ENCODE data around the gene UBASH3A.

The UBASH3A gene

DNA sequence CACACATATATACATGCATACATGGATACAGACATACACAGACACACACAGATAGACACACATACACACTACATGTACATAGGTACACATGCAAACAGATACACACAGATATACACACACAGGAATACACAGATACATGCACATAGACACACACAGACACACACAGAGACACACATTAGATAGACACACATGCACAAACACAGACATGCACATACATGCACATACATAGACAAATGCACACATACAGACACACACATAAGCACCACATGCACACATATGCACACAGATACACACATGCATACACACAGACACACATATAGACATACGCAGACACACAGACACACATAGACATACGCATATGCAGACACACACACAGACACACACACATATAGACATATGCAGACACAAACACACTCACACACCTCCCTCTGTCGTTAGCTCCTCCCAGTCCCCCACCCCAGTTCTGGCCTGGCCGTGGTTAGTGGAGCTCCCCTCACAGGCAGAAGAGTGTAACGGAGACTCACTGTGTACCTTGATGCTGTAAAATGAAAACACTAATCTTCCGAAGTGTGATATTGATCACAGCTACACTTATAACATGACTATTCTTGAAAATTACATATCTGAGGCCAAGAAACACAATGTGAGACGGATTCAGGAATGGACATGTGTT is 7.6 kb downstream of the UBASH3A start:
- DNase-seq (ENCODE audit: low spot score), result no peak

- no peak for DNase-seq (ENCODE audit: low spot score)
These were observed 8.4 kb downstream of the UBASH3A start for GRCh38 chr21:42411891-42412635.

- no peak for DNase-seq (ENCODE audit: low spot score)
These were observed 8.9 kb downstream of the UBASH3A start for GRCh38 chr21:42412636-42412933.

DNA sequence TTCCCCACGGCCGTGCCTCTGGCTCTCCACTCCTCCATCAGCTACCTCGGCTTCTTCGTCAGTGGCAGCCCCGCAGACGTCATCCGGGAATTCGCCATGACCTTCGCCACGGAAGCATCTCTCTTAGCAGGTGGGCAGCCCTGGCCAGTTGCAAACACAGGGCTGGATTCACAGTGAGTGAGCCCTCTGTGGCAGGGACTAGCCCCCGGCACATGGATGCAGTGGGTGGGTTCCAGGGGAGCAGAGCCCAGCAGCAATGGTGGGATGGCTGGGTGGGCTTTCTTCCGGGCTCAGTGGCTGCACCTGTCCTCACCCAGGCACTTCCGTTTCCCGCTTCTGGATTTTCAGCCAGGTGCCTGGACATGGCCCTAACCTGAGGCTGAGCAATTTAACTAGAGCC is 9.4 kb downstream of the UBASH3A start:
- DNase-seq (ENCODE audit: low spot score), result no peak

DNA sequence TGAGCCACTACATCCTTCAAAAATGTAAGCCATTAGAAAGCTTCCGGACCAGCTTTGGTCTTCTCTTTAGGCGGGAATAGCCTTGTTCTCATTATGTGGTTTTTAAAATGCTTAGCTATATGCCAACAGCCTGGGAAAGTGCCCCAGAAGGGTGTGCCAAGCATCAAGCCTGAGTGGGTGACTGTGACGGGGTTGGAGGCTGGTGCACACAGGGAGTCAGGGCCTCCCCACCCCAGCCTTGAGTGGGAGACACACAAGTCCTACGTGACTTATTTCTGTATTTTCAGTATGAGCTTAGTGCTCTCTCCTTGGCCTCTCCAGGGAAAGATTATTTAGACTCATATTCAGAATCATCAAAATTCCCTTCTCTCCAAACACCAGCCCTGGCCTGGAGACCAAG is 9.8 kb downstream of the UBASH3A start:
- no peak for DNase-seq (ENCODE audit: low spot score)

DNA sequence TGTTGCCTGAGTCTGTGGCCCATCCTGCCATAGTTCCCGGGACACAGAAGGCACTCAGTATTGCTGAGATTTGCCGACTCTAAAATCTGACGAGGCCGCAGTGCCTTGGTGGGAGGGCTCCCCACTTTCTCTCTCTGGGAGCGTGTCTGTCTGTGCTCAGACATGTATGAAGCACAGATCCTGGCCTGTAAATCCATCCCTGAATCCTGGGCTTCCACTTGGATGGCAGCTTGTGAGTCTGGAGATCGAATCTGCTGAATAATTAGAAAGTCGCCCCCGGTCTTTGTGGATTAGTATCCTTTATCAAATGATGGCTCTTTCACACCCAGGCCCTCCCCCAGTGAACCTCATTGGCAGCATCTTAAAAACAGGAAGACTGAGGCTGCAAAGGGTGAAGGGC is 10.4 kb downstream of the UBASH3A start:
- DNase-seq (ENCODE audit: low spot score), result no peak

DNA sequence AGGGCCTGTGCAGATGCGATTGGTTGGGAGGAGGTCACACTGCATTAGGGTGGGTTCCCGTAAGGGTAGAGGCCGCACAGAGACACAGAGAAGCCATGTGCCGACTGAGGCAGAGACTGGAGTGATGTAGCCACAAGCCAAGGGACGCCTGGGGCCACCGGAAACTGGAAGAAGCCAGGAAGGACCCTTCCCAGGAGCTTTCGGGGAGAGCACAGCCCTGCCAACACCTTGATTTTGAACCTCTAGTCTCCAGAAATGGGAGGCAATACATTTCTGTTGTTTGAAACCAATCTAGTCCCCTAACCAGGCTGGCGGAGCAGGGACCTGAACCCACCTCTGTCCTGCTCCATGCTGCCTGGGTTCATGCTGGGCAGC is 10.8 kb downstream of the UBASH3A start:
- no peak for DNase-seq (ENCODE audit: low spot score)

DNA sequence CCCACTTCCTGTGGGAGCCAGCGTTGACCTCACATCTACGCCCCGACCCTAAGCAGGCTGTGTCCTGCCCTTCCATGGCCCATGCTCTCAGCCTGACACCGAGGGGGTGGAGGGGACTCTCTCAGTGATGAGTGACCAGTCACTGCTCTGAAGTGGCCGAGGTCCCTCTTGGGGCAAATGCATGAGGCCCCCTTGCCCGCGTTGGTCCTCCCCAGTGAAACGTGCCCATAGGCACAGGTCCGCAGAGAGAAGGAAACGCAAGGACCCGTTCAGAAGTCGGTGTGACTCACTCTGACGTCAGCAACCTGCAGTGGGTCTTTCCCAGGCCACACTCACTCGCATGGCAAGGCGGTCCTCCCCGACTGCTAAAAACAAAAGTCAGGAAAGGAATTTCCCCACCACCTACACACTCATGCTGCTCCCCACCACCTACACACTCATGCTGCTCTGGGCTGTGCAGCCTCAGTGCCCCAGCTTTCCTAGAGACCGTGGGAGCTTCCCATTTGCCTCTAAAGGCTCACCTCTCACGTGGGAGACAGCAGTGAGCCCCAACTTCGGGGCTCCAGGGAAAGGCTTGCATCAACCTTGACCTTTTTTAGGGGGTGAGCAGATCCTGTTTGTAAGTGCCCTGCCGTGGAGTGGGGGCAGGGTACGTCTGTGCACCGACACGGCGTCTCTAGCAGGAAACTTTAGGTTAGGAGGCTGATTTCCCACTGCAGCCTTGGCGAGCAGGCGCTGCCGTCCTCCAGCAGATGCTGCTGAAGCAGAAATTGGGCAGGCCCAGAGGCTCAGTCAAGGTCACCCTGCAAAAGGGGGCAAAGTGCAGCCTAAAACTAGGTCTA is 11.4 kb downstream of the UBASH3A start:
- no peak for DNase-seq (ENCODE audit: low spot score)

DNA sequence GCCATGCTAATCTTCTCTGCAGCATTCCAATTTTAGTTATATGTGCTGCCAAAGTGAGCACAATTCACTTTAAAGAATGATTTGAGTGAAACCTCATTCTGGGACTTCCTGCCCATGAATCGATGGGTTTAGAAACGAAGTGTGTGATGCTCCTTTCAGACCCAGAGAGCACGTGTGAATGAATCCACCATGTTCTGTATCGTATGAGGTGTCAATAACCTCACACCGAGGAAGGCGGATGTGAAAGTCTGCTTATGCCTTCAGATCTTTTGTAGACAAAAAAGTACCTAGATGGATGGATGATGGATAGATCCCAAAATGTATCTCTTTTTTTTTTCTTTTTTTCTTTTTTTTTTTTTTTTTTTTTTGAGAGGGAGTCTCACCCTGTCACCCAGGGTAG is 13.8 kb downstream of the UBASH3A start:
- DNase-seq (ENCODE audit: low spot score), result no peak

GRCh38 chr21:42418886-42419285 is 15.2 kb downstream of the UBASH3A start:
- DNase-seq (ENCODE audit: low spot score), result no peak

GRCh38 chr21:42419845-42420244 is 16.1 kb downstream of the UBASH3A start:
- no peak for DNase-seq (ENCODE audit: low spot score)

DNA sequence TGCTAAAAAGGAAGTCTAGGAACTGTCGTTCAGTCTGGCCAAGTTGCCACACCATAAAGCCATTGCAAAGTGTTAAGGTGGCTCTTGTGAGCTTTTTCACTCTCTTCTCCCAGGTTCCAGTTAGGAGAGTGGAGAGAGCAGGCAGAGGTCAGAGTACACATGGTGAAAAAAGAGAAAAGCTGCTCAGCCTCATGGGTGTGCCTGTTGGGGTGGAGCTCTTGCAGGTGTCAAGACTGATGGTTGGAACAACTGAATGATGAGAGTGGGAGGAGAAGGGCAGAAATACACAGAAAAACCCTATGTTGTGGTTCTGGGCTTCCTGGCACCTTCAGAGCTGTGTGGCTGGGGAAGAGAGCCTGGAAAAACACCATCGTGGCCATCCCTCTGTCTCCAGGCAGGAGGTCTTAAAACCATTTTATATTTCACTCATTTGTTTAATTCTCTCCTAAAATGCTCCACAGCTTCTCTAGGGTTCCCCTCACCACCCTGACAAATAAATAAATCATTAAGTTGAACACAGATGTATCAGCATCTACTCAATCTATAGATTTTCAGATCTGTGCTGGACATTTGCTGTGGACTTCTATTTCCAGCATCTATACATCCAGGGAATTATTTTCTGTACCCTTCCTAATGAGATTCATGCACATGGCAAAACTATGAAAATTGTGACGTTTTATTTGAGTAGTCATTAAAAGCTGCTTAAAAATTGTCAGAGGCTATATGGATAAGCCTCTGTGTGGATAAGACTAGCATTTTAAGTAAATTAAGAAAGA is 17.5 kb downstream of the UBASH3A start:
- DNase-seq (ENCODE audit: low spot score), result no peak

- DNase-seq (ENCODE audit: low spot score), result no peak
These were observed 19.5 kb downstream of the UBASH3A start for GRCh38 chr21:42423197-42423675.

DNA sequence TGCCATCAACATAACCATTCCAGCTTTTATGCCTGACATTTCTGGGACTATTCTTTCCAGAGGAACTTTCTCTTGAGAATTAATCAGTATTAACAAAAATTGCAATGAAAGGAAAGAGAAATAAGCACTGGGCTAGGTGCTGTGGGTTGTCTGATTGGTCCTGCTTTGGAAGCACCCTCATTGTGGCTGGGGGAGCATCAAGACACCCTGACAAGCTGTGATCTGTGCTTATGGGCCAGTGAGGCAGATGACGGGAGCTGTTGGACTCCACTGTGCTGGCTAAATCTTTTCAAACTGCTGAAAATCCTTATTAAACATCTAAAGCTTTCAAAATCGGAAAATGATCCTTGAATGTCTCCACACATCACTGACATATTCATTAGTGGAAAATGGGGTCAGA is 20.0 kb downstream of the UBASH3A start:
- DNase-seq (ENCODE audit: low spot score), result no peak

GRCh38 chr21:42424914-42425541 is 21.3 kb downstream of the UBASH3A start:
- DNase-seq (ENCODE audit: low spot score), result no peak

DNA sequence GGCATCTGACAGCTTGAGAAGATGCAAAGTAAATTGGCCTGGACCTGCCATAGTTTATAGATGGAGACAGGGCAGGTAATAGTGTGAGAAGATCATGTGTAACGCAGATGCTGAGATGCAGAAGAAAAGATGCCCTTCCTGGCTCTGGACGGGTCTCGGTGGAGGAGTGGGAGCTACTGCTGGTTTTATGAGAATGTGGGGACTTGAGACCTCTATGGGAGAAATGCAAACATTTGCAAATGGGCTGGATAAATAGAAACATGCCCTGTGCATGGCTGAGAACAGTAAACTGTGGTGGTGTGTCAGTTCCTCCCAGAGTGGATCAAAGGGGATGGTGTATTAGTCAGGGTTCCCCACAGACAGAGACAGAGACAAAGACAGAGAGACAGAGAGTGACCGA is 21.9 kb downstream of the UBASH3A start:
- DNase-seq (ENCODE audit: low spot score), result no peak

- DNase-seq (ENCODE audit: low spot score), result no peak
These were observed 22.7 kb downstream of the UBASH3A start for GRCh38 chr21:42426424-42426823.

DNA sequence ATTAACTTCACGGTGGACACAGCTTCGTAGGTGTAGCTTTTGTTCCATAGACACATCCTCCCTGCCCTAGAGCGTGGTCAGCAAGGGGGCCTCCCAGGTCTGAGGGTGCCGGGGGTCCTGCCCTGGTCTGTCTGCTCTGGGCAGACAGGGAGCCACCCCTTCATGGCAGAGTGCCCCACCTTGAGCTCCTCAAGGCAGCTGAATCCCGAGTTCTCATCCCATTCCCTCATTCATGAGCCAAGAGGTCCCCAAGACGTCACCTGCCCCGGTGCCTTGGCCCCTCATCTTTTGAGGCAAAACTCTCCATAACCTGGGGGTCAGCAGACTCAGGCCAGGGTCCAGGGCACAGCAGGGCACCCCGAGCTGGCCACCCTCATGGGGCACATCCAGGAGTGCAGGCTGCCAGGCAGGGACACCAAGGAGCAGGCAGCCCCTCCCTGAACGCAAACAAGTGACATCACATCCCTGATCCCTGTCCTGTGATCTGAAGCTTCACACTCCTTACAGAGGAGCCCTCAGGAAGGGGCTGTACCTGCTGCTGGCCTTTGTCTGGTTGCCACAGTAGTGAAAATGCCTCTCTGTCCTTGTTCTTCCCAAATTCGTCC is 23.3 kb downstream of the UBASH3A start:
- no peak for DNase-seq (ENCODE audit: low spot score)

DNA sequence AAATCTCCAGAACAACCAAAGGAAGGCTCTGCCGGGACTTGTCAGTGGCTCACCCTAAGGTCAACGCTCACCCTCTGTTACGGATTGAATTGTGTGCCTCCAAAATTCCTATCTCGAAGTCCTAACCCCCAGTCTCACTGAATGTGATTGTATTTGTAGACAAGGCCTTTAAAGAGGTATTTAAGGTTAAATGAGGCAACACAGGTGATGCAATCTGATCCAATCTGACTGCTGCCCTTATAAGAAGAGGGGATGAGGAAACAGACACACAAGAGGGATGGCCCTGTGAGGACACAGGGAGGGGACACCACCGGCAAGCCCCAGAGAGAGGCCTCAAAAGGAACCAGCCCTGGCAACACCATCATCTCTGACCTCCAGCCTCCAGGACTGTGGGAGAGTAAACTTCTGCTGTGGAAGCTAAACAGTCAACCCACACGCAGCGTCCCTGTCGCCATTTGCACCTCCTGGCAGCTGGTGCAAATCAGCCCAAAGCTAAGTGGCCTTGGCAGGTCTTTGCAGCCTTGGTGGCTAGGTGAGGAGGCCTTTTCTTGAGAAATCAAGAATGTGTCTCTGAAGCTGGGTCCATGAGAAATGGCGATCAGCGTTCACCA is 24.2 kb downstream of the UBASH3A start:
- DNase-seq (ENCODE audit: low spot score), result no peak

- no peak for DNase-seq (ENCODE audit: low spot score)
These were observed 25.3 kb downstream of the UBASH3A start for GRCh38 chr21:42429021-42429420.

DNA sequence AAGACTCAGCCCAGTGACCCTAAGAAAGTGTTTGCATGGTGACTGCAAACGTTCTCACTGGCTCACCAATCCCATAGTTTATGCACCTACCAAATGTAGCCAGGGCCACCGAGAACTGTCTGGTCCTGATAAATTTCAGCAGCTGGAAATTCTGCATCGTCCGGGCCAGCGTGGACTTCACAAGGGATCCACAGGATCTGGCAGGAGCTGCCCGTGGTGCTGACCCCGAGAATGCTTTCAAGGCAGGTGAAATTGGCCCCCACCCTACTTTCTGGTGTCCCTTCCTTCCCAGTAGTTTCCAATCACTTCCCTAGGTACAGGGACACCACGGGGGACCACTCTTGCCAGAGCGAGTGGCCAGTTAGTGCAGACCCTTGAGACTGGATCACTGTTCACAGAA is 26.2 kb downstream of the UBASH3A start:
- DNase-seq (ENCODE audit: low spot score), result no peak
